Right ventricle myocardium superior (tissue), 1 donor: ENCODE results near the gene SPR. TPM values are rescaled to one million over a fixed set of nuclear protein-coding genes. Genes with fewer than 3 reads are reported as not detected.
A peak's percentile ranks its signal among the peaks of the same experiment; 100 is the strongest.
"Not testable (repeated sequence)": the region's sequence is repeated elsewhere in the genome, so short reads cannot be mapped to it uniquely, and the experiment has no call there.

Experiments used
- ATAC-seq: fragments of 200-7000 bp; cut with Tn5 transposase; one replicate; pipeline ENCODE4 v1.9.1; 2020; ENCODE audit warnings: mild to moderate bottlenecking; ENCODE audit not compliant: poor library complexity
- DNase-seq: peaks from one replicate; pipeline ENCODE4 v3.0.0-alpha.2; 2020
- intact Hi-C: fragments of 100-400 bp; cut with DNase I; formaldehyde crosslinking; loops from one replicate; pipeline ENCODE4 v1.11.2; 2022
- total RNA-seq: library from RNA; stranded (reverse); fragmentation: NEBNext Ultra II Directional; extraction: Animal tissue kit (Norgen Biotek cat#: 25700); gene quantifications from one replicate; pipeline ENCODE4 v1.2.1, GENCODE V29; 2021
- donor health status: DM: no; HTN: yes; CAD: no; lungs with severe emphysema.

Gene SPR
- total RNA-seq, 1 donor from 2014 or later: 53.9 TPM

GRCh38 chr2:72886505-72887031, 640 bp upstream of the SPR start:
- no peak for ATAC-seq
- DNase-seq: no peak
- intact Hi-C loops: no loop called here

DNA sequence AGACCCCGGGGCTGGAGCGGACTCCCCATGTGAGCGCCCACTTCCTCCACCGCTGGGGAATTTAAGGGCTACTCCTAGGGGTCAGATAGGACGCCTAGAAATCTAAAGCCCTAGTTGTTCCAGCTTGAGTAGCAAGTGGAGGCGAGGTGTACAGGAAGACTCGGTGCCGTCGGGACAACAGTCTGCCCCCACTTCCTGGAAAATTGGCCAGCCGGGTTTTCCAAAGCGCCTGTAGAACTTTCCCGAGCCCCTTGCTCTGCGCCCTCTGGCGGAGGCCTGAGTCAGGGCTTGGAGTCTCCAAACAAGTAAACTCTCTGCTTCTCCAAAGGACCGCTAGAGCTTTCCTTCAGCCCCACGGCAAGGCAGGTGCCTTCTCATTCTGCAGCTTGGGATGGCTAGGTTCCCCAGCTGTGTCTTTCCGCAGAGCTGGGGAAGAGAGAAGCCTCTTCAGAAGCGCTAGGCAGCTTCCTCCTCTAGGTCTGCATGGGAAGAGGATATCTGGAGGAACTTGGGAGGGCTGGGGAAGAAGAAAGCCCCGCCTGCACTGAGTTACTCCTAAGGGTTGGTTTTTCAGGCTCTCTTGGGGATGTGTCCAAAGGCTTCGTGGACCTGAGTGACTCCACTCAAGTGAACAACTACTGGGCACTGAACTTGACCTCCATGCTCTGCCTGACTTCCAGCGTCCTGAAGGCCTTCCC, 681 bp downstream of the SPR start:
- ATAC-seq: peak; percentile 82
- intact Hi-C loops: no loop called here
- DNase-seq: peak; percentile 94

DNA sequence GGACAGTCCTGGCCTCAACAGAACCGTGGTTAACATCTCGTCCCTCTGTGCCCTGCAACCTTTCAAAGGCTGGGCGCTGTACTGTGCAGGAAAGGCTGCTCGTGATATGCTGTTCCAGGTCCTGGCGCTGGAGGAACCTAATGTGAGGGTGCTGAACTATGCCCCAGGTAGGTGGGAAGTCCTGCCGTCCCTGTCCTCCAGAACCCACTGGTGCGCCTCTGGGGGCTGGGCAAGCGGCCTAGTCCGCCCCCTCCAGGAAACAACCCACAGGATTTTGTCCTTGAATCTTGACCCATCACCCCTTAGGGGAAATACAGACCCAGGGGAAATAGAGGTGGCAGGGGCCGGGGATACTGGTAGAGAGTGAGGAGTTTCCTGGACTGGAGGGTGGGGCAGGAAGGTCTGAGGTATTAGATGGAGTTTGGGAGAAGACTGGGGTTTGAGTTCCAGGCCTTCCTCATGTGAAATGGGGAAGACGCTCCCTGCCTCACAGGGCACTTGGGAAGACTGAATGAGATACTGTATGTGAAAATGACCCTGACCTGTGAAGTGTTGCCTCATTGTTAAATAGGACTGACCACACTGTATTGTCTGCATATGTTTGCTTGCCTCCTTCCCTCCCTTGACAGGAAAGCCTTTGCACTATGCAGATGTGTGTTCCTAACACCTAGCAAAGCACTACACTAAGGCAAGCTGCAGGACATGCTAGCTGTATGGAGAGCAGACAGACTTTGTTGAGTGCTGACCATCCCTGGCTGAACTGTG, 1.4 kb downstream of the SPR start:
- intact Hi-C loops: no loop called here
- DNase-seq (no peak), ATAC-seq (no peak)

DNA sequence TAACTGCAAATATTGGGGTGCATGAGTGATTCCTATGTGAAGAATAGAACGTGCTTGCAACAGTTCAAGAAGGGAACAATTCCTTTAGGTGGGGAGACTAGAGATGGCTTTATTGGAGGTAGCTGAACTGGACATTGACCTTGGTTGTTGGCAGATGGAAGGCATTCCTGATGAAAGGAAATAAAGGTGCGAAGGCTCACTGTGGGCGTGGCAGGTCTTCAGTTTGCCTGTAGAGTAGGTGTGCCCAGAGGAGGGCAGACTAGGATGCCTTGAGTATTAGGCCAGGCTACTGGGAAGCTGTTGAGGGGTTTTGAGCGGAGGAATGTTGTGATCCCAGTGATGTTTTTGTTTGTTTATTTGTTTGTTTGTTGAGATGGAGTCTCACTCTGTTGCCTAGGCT, 2.8 kb downstream of the SPR start:
- DNase-seq: no peak
- intact Hi-C loops: loop anchor here (5.0 to 10.0 kb wide), 3 partner anchors 85 to 287 kb away; partner anchors contain the start of gene SFXN5
- ATAC-seq: no peak

- no peak for ATAC-seq
- no peak for DNase-seq
- intact Hi-C loops: loop anchor here (5.0 to 10.0 kb wide), 3 partner anchors 84 to 286 kb away; partner anchors contain the start of gene SFXN5
Observed at GRCh38 chr2:72891091-72891818, 4.0 kb downstream of the SPR start.

DNA sequence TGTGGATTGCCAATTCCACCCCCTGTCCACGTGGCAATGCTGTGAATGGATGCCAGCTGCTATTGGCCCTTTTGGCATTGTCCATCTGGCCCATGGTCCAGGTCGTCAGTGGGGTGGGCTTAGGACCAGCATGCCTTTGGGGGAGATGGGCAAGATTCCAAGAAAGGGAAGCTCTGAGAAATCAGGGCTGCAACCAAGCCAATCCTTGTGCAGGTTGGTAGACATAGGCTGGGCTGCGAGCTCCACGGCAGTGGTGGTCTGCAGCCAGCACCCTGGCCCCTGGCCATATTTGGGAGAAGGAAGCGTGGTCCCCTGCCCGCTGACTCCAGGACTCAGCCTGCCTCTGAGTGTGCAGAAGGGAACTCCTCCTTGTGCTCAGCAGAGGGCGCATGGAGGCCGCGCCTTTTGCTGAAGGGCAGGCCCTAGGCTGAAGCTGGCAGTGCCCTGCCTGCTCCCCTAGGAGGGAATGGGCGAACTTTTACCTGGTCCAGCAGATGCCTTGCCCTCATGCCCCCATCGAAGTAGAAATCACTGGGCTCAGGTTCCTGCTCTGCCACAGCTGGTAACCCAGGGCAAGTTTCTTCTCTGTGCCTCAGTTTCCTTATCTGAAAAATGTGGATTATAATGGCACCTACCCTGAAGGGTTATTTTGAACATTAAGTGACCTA, 5.4 kb downstream of the SPR start:
- intact Hi-C loops: loop anchor here (2.0 to 10.0 kb wide), 4 partner anchors 82 to 285 kb away; partner anchors contain the start of gene SFXN5
- DNase-seq (peak; percentile 79), ATAC-seq (peak; percentile 85)

DNA sequence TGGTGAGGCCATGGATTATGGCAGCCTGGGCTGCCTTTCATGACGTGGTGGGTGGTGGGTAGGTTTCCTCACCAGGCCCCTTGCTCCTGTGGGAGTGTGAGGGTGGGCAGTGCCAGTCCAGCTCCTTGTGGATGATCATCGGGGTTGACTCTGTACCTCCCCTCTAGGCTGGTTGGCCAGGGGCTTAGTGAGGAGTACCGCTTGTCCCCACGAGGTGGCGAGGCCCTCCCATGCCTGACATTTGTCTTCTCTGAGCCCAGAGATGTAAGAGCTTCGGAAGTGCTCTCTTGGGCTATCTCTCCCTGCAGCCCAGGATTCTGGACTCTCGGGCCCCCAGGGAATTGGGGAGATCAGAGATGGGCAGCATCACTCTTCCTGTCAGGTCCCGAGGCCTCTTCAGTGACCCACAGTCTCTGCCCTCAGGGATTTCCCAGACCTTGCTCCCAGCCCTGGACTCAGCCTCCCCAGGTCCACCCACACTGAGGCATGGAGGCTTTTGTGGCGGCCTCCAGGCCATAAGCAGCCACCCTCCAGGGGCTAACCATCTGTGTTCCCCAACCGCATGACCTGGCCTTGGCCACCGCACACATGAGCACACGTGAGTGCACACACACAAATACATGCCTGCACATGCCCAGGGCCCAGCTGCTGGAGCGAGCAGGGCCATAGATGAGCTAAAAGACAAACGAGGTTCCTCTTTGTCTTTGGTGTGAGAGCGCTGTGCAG, 6.5 kb downstream of the SPR start:
- DNase-seq (peak; percentile 65), ATAC-seq (peak; percentile 73)
- intact Hi-C loops: loop anchor here (2.0 to 10.0 kb wide), 4 partner anchors 81 to 284 kb away; partner anchors contain the start of gene SFXN5

DNA sequence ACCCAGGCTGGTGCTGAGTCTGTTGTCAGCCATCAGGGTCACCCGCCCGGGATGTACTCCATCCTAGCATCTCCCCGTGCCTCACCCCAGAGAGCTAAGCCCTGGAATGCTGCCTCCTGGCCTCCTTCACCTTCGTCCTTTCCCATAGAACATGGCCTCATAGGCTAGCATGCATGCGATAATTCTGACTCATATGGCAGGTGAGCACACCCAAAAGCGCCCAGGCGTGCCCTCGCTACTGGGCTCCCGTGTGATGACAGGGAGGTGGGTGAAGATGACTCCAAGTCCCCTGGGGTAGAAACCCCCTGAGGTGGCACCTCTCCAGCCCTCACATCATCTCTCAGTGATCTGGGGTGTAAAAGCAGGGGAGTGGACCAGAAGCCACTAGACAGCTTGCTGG, 7.3 kb downstream of the SPR start:
- no peak for DNase-seq
- no peak for ATAC-seq
- intact Hi-C loops: loop anchor here (5.0 to 10.0 kb wide), 3 partner anchors 80 to 283 kb away; partner anchors contain the start of gene SFXN5

- DNase-seq: no peak
- ATAC-seq: no peak
- intact Hi-C loops: loop anchor here (10.0 kb wide), 1 partner anchor 80 kb away; no protein-coding TSS in a partner anchor
Observed at GRCh38 chr2:72895154-72895553, 7.9 kb downstream of the SPR start.

GRCh38 chr2:72895759-72896281, 8.6 kb downstream of the SPR start:
- ATAC-seq (peak; percentile 38), DNase-seq (peak; percentile 60)
- intact Hi-C loops: loop anchor here (10.0 kb wide), 1 partner anchor 79 kb away; no protein-coding TSS in a partner anchor

- ATAC-seq (no peak), DNase-seq (no peak)
- intact Hi-C loops: loop anchor here (10.0 kb wide), 1 partner anchor 78 kb away; no protein-coding TSS in a partner anchor
Observed at GRCh38 chr2:72896446-72896845, 9.2 kb downstream of the SPR start.

DNA sequence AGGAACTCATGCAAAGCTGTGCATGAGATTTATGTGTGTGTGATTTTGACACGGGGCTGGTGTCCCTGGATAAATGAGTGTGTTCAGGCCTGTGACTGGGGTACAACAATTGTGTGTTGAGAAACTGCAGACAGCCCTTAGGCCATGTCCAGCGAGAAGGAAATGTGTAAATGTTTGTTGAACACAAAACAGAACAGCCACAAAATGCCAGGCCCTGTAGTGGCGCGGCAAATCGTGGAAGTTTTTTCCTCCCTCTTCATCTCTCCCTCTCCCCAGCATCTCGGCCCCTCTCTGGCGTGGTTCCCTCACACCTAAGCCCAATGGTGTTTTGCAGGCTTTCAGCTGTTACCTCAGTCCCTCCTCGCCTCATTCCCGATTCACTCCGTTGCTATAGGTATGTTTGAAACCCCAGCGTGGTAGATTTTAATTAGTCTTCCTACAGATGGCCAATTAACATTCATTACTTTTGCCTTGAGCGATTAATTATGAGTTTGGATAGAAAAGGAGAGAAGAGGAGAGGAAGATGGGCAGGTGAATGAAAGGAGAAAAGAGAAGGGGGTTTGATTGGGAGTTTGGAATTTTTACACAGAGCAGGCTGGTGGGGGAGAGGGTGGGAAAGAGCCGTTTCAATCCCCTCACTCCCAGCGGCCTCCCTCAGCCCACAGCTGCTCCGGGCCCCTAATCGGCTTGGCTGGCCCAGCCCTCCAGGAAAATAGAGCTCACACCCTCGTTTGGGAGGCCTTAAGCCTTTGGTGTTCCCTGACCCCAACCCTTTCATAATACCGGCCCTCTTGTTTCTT, 10.8 kb downstream of the SPR start:
- ATAC-seq (no peak), DNase-seq (no peak)
- intact Hi-C loops: loop anchor here (10.0 kb wide), 1 partner anchor 77 kb away; no protein-coding TSS in a partner anchor

GRCh38 chr2:72898585-72898906, 11.3 kb downstream of the SPR start:
- DNase-seq (no peak), ATAC-seq (no peak)
- intact Hi-C loops: loop anchor here (10.0 kb wide), 1 partner anchor 76 kb away; no protein-coding TSS in a partner anchor

DNA sequence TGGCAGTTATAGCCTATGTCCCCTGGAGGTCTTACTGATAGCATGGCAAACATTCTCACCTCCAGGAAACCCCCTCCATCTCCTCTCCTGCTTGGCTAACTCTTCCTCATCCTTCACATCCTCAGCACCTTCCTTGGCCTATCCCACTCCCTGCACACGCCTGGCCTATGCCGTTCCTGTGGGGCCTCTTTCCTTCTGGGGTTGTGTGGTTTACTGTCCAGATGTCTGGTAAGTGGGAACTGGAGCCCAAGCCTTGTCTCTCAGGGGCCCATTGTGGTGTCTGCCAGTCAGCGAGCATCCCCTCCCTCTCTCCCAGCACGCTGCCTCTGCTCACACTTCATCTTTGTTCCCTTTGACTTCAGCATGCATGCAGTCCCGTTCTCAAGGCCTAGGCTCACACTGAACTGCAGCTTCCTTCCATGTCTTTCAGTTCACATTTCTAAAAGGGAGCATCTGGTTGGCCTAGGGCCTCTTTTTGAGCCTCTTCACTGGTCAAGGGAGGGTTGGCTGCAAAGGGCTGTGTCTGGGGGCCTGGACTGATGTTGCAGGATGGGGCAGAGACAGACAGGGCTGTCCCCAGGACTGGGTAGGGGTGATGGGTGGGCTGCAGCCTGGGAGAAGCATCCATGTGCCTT, 13.1 kb downstream of the SPR start:
- ATAC-seq (no peak), DNase-seq (no peak)
- intact Hi-C loops: no loop called here

- ATAC-seq (no peak), DNase-seq (no peak)
- intact Hi-C loops: no loop called here
Observed at GRCh38 chr2:72901426-72901825, 14.2 kb downstream of the SPR start.

- ATAC-seq, intact Hi-C loops, DNase-seq: not testable (repeated sequence)
Observed at GRCh38 chr2:72907369-72907768, 20.2 kb downstream of the SPR start.
